GM12878 (cell line): ENCODE data around the gene SGIP1.

Source experiments
- EZH2 ChIP-seq: IDR thresholded peaks from 2 replicates; pipeline ENCODE4 v1.6.1; 2012; ENCODE audit warnings: low read depth, mild to moderate bottlenecking, control low read depth, inconsistent platforms, low read length, borderline replicate concordance; ENCODE audit not compliant: control insufficient read depth
- SP1 ChIP-seq: IDR thresholded peaks from one replicate; pipeline ENCODE4 v1.6.1; 2011; ENCODE audit warnings: low read depth, low read length

- TF ChIP-seq SP1 = no peak
- TF ChIP-seq EZH2 = no peak
Measured at GRCh38 chr1:66605419-66605997, 71.6 kb downstream of the SGIP1 start.
